Germinal center (tissue), 1 donor: ENCODE measurements around the gene IARS2.
"Not testable (repeated sequence)": the region's sequence is repeated elsewhere in the genome, so short reads cannot be mapped to it uniquely, and the experiment has no call there.

Source experiments
- DNase-seq: peaks from one replicate; pipeline ENCODE4 v3.0.0; 2012; ENCODE audit warnings: mixed read lengths, low spot score

Gene IARS2

GRCh38 chr1:220112600-220112999 is 18.7 kb downstream of the IARS2 start:
- not testable (repeated sequence) for DNase-seq

- peak; percentile 59 for DNase-seq
Measured at GRCh38 chr1:220113136-220113695, 19.3 kb downstream of the IARS2 start.

- no peak for DNase-seq
Measured at GRCh38 chr1:220119043-220119512, 25.1 kb downstream of the IARS2 start.

DNA sequence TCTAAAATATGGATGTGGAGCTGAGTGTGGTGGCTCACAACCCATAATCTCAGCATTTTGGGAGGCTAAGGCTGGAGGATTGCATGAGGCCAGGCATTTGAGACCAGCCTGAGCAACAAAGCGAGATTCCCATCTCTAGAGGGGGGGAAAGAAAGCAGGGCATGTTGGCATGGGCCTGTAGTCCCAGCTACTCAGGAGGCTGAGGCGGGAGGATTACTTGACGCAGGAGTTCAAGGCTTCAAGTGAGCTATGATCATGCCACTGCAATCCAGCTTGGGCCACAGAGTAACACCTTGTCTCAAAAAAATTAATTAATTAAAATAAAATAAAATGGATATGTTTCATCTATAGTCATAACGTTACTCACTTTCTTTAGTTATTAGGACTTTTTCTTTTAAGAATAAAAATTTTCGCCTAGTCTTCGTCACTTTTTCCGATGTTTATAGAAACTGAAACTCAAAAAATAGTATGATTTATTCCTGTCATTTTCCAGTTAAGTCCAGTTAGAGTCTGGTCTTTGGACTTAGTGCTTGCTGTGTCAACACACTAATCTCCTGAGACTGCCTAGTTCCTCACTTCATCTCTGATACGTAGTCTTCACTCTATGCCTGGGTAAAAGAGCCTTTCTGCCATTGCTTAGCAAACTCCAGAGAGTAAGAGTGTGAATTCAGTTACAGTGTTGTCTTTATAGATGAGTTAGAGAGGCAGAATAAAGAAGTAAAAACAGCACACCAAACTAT is 28.0 kb downstream of the IARS2 start:
- DNase-seq = no peak

- DNase-seq = no peak
Measured at GRCh38 chr1:220123066-220123465, 29.1 kb downstream of the IARS2 start.

GRCh38 chr1:220123889-220124288 is 30.0 kb downstream of the IARS2 start:
- no peak for DNase-seq

- no peak for DNase-seq
Measured at GRCh38 chr1:220124542-220124941, 30.6 kb downstream of the IARS2 start.

GRCh38 chr1:220127076-220127475 is 33.1 kb downstream of the IARS2 start:
- DNase-seq = no peak

- no peak for DNase-seq
Measured at GRCh38 chr1:220129479-220130210, 35.7 kb downstream of the IARS2 start.

- no peak for DNase-seq
Measured at GRCh38 chr1:220135755-220136154, 41.8 kb downstream of the IARS2 start.

DNA sequence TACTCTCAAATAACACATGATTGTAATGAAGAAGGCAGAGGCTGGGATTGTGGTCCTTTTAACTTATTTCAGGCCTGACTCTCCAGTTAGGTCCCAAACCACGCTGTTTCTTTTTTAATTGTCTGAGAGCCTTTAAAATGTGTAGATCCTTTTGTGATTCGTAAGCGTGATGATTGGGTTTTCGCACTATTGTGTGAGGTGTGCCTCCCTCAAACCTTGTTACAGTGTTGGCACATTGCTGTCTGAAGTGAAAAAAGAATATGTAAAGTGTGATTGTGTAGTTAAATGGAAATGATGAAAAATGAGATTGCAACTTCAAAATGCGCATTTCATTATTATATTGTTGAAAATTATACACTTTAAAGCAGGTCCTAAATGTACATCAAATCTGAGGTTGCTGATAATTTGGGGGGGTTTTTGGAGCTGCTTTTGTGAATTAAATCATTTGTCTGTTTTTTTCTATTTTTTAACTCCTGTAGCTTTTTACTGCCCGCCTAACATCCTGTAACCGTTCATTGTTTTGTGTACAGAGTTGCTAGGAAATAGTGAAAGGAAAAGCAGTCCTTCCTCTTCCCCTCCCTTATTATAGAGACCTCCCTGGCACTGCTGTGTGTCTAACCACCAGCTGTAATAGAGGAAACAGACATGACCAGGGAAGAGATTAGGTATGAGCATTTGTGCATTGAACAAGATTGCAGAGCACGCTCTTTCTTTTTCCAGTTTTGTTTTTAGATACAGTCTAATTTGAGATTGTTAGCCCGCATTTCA is 43.3 kb downstream of the IARS2 start:
- no peak for DNase-seq

- DNase-seq = no peak
Measured at GRCh38 chr1:220139966-220140365, 46.0 kb downstream of the IARS2 start.

GRCh38 chr1:220144051-220144450 is 50.1 kb downstream of the IARS2 start:
- no peak for DNase-seq

GRCh38 chr1:220149742-220150141 is 55.8 kb downstream of the IARS2 start:
- peak; percentile 31 for DNase-seq

GRCh38 chr1:220151454-220151853 is 57.5 kb downstream of the IARS2 start:
- DNase-seq = no peak

DNA sequence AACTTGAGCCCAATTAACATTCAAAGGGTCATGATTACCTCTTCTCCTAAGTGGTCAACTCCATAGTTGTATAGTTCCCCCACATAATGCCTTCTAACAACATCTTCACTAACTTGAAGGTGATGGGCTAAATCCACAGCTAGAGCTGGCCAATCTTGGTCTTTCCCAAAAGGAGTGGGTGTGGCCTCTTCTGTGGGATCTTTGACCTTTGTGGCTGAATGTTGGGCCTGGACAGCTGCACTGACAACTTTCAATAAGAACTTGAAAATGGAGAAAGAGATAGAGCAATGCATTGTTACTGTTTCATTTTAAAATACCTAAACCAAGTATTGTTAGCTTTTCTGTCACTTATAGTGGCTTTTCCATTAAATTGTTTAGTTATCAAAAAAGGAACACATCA is 59.2 kb downstream of the IARS2 start:
- no peak for DNase-seq

DNA sequence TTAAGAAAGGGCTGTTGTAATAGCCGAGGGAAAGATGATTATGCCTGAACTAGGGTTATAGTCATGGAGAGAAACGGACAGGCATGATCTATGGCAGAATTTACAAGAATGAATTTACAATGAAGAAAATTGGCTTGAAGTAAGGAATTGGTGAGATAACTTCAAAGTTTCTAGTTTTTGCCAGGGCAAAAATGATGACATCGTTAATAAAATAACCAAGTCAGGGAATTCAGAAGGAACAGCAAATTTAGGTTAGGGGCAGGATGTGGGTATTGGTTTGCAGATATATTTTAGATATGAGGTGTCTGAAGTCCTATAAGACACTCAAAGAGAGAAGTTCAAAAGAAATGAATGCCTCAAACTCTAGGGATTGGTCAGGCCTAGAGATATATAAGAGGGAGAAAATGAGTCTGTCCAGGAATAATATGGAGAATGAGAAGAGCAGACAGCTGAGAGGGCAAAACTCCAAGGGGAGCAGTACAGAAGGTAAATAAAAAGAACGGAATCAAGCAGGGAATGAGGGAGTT is 62.8 kb downstream of the IARS2 start:
- DNase-seq = no peak

DNA sequence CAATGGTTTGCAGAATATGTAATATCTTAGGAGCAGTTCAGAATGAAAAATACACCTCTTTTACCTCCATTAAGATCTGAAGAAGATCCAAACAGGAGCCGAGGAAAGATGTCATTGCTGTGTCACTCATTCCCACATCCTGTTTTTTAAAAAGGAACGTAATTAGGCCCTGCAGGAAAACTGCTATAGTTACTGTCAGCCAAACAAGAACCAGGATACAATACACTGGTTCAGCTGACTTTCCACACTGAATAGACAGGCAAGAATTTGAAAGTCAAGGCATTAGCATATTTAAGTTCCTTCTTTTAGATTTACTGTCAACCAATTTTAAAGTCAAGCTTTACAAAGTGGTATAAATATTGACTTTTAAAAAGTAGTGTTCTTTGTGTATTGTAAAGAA is 63.8 kb downstream of the IARS2 start:
- DNase-seq = no peak

DNA sequence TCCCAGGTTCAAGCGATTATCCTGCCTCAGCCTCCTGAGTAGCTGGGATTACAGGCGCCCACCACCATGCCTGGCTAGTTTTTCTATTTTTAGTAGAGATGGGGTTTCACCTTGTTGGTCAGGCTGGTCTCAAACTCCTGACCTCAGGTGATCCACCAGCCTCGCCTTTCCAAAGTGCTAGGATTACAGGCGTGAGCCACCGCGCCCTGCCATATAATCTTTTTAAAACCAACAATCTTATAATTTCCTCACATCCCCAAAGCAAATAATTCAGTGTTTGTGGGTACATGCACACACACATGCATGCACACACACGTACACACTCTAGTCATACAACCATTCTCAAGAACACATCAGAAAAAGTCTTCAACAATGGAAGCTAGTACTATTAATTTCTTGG is 64.6 kb downstream of the IARS2 start:
- DNase-seq = not testable (repeated sequence)

DNA sequence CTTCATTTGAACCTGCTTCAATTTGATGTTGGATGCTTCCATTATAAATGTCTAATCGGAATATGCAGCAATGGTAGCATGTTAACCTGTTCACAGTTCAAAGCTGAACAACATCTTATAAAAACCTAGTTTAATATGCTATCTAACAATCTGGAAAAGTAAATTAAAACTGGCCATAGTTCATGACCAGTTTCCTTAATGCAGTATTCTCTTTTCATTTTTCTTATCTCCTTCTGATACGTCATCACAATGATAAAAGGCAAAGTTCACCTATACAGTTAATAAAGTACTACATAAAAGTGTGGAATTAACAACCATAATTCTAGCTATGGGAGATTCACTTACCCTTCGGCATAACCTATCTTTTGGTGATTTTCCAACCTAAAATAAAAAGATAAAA is 65.1 kb downstream of the IARS2 start:
- no peak for DNase-seq

DNA sequence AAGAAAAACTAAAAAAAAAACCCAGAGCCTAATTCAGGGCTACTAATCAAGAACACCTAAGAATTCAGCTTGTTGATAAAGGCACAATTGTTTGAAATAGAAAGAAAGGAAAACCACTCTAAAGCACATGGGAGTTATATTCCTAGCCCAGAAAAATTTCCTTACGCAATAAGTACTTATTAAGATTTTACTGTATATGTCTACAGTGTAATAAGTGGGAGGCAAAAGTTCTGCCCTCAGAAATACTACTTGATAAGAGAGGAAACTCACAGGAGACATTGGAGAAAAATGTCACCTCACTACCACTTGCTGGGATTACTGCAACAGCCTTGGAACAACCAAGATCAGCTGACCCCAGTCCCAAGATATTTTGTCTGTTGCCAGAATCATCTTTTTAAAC is 66.1 kb downstream of the IARS2 start:
- no peak for DNase-seq

DNA sequence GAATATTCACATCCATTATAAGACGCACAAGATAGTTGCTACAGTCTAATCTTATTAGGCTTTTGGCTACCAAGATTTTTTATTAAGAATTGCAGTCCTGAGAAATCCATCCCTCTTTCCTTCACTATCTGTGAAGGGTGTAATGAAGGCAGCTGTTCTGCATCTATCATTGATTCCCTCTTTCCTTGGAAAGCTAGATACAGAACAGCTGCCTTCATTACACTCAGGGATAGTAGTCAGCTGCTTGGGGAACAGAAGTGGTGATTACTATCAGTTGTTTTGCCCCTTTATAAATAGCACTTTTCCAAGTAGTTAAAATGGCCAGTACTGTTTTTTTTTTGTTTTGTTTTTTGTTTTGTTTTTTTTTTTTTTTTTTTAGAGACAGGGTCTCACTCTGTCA is 70.2 kb downstream of the IARS2 start:
- no peak for DNase-seq
